ENCODE results near the gene CTSD.

- TF ChIP-seq TAF1 (IDR thresholded peaks at IDR 0.05; ENCODE audit: low read depth, low read length) (no peak), CEBPB (IDR thresholded peaks at IDR 0.05; ENCODE audit: low read depth, low read length) (no peak), GTF2F1 (IDR thresholded peaks at IDR 0.05; ENCODE audit: borderline replicate concordance, low read depth, low read length) (no peak), POLR2A (IDR thresholded peaks at IDR 0.05; ENCODE audit: control extremely low read depth in 1 of 2, low read depth in 2 of 2, low read length in 2 of 2) (no peak), CTCF (IDR thresholded peaks at IDR 0.05; ENCODE audit: control extremely low read depth in 1 of 3, insufficient read depth in 1 of 3, low read depth in 1 of 3, low read length in 3 of 3) (no peak), POLR2AphosphoS5 (IDR thresholded peaks at IDR 0.05; ENCODE audit: low read depth, low read length) (no peak), EZH2 (IDR thresholded peaks at IDR 0.05; ENCODE audit: low read depth, low read length, severe bottlenecking) (no peak), KDM5A (IDR thresholded peaks at IDR 0.05; ENCODE audit: low read length) (no peak), CBX8 (IDR thresholded peaks at IDR 0.05; ENCODE audit: borderline replicate concordance, low read depth, low read length) (no peak), EP300 (IDR thresholded peaks at IDR 0.05; ENCODE audit: borderline replicate concordance in 1 of 2, low read depth in 2 of 2, low read length in 2 of 2) (no peak), RBBP5 (IDR thresholded peaks at IDR 0.05; ENCODE audit: borderline replicate concordance, low read depth, low read length) (no peak)
Measured at GRCh38 chr11:1776331-1776851, 12.7 kb upstream of the CTSD start.
